Vagina (tissue), 2 donors: ENCODE data around the gene SMURF1.

Experiments used
- CTCF ChIP-seq, 3 experiments: fragments of 450-650 bp in 2 of 3; fragments of 200-600 bp in 1 of 3; sonication (generic) in 1 of 3; IDR thresholded peaks; one replicate each; pipeline ENCODE4 v1.5.1; 2017 to 2019; ENCODE audit warnings: antibody characterized with exemption in 3 of 3, mild to moderate bottlenecking in 2 of 3, moderate library complexity in 2 of 3
- POLR2A ChIP-seq, 2 donors: fragments of 450-650 bp; IDR thresholded peaks; one replicate each; pipeline ENCODE4 v1.6.1; 2017; ENCODE audit warnings: antibody characterized with exemption in 2 of 2, mild to moderate bottlenecking in 2 of 2, moderate library complexity in 2 of 2
- POLR2AphosphoS5 ChIP-seq, 2 donors: sonication (generic); formaldehyde crosslinking; IDR thresholded peaks; one replicate each; pipeline ENCODE4 v1.9.0; 2017; ENCODE audit warnings: antibody characterized with exemption in 2 of 2, mild to moderate bottlenecking in 2 of 2, low read depth in 1 of 2; ENCODE audit not compliant: insufficient read depth in 1 of 2

- TF ChIP-seq CTCF (IDR thresholded peaks at IDR 0.05) = no peak
- TF ChIP-seq POLR2AphosphoS5 (IDR thresholded peaks at IDR 0.05; ENCODE audit: insufficient read depth in 1 of 2, low read depth in 1 of 2) = no peak
- TF ChIP-seq POLR2A (IDR thresholded peaks at IDR 0.05) = no peak
These were observed 45.3 kb upstream of the SMURF1 start for GRCh38 chr7:99189222-99189621.
